SU-DHL-6 (cell line): ENCODE data around the gene COBL.

ENCODE experiments used
- CTCF ChIP-seq: fragments of 200-600 bp; sonication (generic); IDR thresholded peaks from one replicate; pipeline ENCODE4 v1.5.1; 2017; ENCODE audit warnings: antibody characterized with exemption, mild to moderate bottlenecking, low read length, moderate library complexity; ENCODE audit not compliant: insufficient read depth, poor library complexity, severe bottlenecking
- EZH2phosphoT487 ChIP-seq: fragments of 200-600 bp; sonication (generic), shearing (Covaris generic); conservative IDR thresholded peaks from 2 replicates; pipeline ENCODE4 v1.6.1; 2018; ENCODE audit warnings: mild to moderate bottlenecking, antibody characterized with exemption, low read length, moderate library complexity, mixed read lengths

GRCh38 chr7:51303142-51303525 is 13.5 kb downstream of the COBL start:
- TF ChIP-seq CTCF (no peak), EZH2phosphoT487 (no peak)
